Esophagus muscularis mucosa (tissue), 4 donors: ENCODE measurements around the gene ZNF618. TPM values are rescaled to one million over a fixed set of nuclear protein-coding genes. Genes with fewer than 3 reads are reported as not detected.
A peak's percentile ranks its signal among the peaks of the same experiment; 100 is the strongest.

Source experiments
- DNase-seq: peaks from one replicate; pipeline ENCODE4 v3.0.0-alpha.2; 2017; ENCODE audit errors: extremely low spot score
- H3K27ac ChIP-seq, 4 donors: fragments of 200-600 bp; sonication (generic); replicated peaks in 1 of 4; 1 replicate in 3 of 4; 2 replicates in 1 of 4; pipeline ENCODE4 v1.5.1; 2016 to 2019; ENCODE audit warnings: mild to moderate bottlenecking in 1 of 4
- H3K27me3 ChIP-seq, 4 donors: fragments of 200-600 bp; sonication (generic); one replicate each; pipeline versions ENCODE4 v1.5.1 to v1.6.0; 2016 to 2019
- H3K36me3 ChIP-seq, 4 donors: fragments of 200-600 bp; sonication (generic); one replicate each; pipeline ENCODE4 v1.5.1; 2016 to 2019
- H3K4me1 ChIP-seq, 4 donors: fragments of 200-600 bp; sonication (generic); one replicate each; pipeline ENCODE4 v1.5.1; 2016 to 2019
- H3K4me3 ChIP-seq, 4 donors: fragments of 200-600 bp; sonication (generic); 1 replicate in 2 of 4; 2 replicates in 2 of 4; pipeline ENCODE4 v1.5.1; 2016 to 2019; ENCODE audit warnings: mild to moderate bottlenecking in 4 of 4, moderate library complexity in 1 of 4
- H3K9me3 ChIP-seq, 4 donors: fragments of 200-600 bp; sonication (generic); 1 replicate in 3 of 4; 2 replicates in 1 of 4; pipeline ENCODE4 v1.5.1; 2016 to 2019
- EP300 ChIP-seq: sonication (generic); formaldehyde crosslinking; IDR thresholded peaks from one replicate; pipeline ENCODE4 v1.6.1; 2017; ENCODE audit warnings: antibody characterized with exemption
- POLR2A ChIP-seq: fragments of 450-650 bp; IDR thresholded peaks from one replicate; pipeline ENCODE4 v1.6.1; 2017; ENCODE audit warnings: antibody characterized with exemption, moderate library complexity, mild to moderate bottlenecking, low read depth
- POLR2AphosphoS5 ChIP-seq, 2 donors: sonication (generic); formaldehyde crosslinking; IDR thresholded peaks; one replicate each; pipeline ENCODE4 v1.6.1; 2017; ENCODE audit warnings: antibody characterized with exemption in 2 of 2
- WGBS: methylation state at CpG from one replicate; pipeline ENCODE4 v1.1.5; 2018; 5-methylcytosine and 5-hydroxymethylcytosine counted together
- intact Hi-C: fragments of 100-400 bp; cut with DNase I; formaldehyde crosslinking; loops from one replicate; pipeline ENCODE4 v1.15.1; 2023
- total RNA-seq, 4 donors: library from RNA; depleted of rRNA; stranded (reverse); fragments of >200 nt; gene quantifications; one replicate each; pipeline versions ENCODE4 v1.1.0 to v1.2.1, GENCODE V29; 2016
- TF ChIP-seq, protein P1 (sequence below), 3 experiments: fragments of 200-600 bp in 2 of 3; fragments of 450-650 bp in 1 of 3; sonication (generic) in 2 of 3; IDR thresholded peaks; one replicate each; pipeline ENCODE4 v1.5.1; 2017 to 2019; ENCODE audit warnings: antibody characterized with exemption in 3 of 3, mild to moderate bottlenecking in 2 of 3, moderate library complexity in 1 of 3

The ZNF618 gene
- total RNA-seq, 4 donors from 2014 or later, result 1.2 to 4.5 (median 2.6) TPM

DNA sequence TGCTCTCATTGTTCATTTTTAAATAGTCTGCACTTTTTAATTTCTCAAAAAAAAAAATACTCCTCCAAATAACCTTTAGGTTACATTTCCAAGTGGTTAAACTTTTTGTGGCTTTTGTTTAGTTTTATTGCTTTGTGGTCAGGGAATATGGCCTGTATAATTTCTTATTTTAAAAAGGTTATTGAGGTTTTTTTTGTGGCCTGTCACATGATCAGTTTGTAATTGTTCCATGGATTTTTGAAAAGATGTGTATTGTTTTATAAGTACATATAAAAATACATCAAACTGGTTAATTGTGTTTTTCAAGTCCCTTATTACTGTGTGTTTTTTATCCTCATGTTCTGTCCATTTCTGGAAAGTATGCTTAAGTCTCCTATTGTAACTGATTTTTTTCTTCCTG lies 64.0 kb downstream of the ZNF618 start:
- Histone ChIP-seq H3K4me1 (no peaks in the 10 kb centered on the region), H3K9me3 (no peaks in the 10 kb centered on the region), H3K36me3 (no peaks in the 10 kb centered on the region), H3K4me3 (no peak overlapping the region), H3K27me3 (no peaks in the 10 kb centered on the region), H3K27ac (no peak overlapping the region)
- no peak for DNase-seq
- intact Hi-C loops, result no loop called here
- TF ChIP-seq, protein P1, sequence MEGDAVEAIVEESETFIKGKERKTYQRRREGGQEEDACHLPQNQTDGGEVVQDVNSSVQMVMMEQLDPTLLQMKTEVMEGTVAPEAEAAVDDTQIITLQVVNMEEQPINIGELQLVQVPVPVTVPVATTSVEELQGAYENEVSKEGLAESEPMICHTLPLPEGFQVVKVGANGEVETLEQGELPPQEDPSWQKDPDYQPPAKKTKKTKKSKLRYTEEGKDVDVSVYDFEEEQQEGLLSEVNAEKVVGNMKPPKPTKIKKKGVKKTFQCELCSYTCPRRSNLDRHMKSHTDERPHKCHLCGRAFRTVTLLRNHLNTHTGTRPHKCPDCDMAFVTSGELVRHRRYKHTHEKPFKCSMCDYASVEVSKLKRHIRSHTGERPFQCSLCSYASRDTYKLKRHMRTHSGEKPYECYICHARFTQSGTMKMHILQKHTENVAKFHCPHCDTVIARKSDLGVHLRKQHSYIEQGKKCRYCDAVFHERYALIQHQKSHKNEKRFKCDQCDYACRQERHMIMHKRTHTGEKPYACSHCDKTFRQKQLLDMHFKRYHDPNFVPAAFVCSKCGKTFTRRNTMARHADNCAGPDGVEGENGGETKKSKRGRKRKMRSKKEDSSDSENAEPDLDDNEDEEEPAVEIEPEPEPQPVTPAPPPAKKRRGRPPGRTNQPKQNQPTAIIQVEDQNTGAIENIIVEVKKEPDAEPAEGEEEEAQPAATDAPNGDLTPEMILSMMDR (IDR thresholded peaks at IDR 0.05), result no peak
- TF ChIP-seq POLR2A, result no peak
- no peak for TF ChIP-seq POLR2AphosphoS5 (IDR thresholded peaks at IDR 0.05)
- no peak for TF ChIP-seq EP300

DNA sequence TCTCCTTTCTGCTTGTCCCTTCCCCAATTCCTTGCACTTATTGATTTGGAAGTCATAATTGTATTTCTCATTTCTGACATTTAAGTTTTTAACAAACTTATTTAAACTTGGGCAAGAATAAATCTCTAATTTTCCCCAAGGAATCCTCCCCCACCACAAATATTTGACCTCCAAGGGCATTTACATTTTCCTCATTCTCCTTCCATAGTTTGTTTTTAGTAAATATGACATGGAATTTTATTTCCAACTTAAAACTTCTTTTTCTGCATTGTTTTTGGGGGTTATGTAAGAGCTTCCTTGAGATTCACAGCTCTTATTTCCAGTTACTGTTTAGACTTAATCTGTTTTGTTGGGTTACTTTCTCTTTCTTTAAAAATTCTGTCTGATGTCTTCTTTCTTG lies 64.9 kb downstream of the ZNF618 start:
- TF ChIP-seq POLR2A (no peak), POLR2AphosphoS5 (IDR thresholded peaks at IDR 0.05) (no peak), EP300 (no peak)
- TF ChIP-seq, protein P1 (IDR thresholded peaks at IDR 0.05), result no peak
- H3K27ac ChIP-seq, result no peak overlapping the region
- H3K36me3 ChIP-seq, result no peaks in the 10 kb centered on the region
- intact Hi-C loops, result no loop called here
- no peak overlapping the region for H3K4me3 ChIP-seq
- H3K4me1 ChIP-seq, result no peaks in the 10 kb centered on the region
- H3K9me3 ChIP-seq, result no peaks in the 10 kb centered on the region
- DNase-seq, result no peak
- H3K27me3 ChIP-seq, result no peaks in the 10 kb centered on the region

DNA sequence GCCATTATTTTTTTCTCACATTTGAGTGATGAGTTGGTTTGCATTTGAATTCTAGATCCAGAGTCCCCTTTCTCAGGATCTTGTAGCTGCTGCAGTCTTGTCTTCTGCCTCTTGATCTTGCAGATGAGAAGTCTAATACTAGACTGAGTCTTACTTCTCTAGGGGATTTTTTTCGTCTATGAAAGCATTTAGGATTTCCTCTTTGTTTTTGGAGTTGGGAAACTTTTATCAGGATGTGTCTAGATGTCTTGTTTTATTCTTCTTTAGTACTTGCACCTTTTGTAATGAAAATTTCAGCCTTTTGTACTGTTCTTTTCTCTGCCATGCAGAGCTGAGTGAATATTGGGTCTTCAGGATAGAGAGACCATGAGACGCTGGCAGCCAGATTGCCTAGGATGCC lies 65.4 kb downstream of the ZNF618 start:
- no peak for TF ChIP-seq EP300
- TF ChIP-seq, protein P1 (IDR thresholded peaks at IDR 0.05), result no peak
- TF ChIP-seq POLR2AphosphoS5 (IDR thresholded peaks at IDR 0.05), result no peak
- TF ChIP-seq POLR2A, result no peak
- Histone ChIP-seq H3K4me1 (no peaks in the 10 kb centered on the region), H3K27me3 (no peaks in the 10 kb centered on the region), H3K27ac (no peak overlapping the region), H3K4me3 (no peak overlapping the region), H3K9me3 (no peaks in the 10 kb centered on the region), H3K36me3 (no peaks in the 10 kb centered on the region)
- intact Hi-C loops, result no loop called here
- no peak for DNase-seq
- 74% methylated on average over 2 of the region's 2 CpGs for WGBS

DNA sequence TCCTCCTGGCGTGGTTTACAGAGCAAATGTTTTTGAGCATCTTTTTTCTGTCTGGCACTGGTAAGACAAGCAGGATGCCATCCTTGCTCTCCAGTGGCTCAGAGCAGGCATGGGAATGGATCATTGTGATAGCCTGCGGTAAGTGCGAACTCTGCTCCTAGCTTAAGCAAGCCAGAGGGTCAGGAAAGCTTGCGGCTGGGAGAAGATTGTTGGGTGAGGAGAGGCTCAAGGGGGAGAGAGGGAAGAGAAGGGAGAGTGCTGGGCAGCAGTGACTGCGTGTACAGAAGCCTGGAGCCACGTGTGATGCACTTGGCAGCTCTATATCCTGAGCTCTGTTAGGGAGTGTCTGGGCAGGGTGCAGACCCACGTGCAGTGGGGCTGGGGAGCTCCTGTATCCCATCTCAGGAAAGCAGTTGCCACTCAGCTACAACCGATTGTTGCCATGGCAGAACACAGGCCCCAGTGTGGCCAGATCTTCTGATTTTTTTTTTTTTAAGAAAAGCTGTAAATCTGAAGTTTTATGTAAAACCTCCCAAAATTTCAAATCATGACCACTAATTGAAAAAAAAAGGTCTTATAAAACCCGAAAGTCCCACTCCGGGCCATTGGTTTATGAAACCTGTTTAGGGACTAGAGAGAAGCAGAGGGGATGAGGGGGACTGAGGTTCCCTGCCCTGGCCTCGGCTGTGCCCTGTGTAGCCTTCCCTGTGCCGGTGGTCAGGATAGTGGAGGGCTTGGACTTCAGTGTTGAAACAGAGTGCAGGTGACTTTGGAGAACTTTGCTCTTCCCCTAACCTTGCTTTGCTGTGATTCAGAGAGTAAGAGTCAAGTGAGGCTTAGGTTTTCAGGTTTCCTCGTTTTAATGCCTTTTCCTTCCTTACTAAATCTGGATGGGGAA lies 67.3 kb downstream of the ZNF618 start:
- DNase-seq, result peak; percentile 78
- Histone ChIP-seq H3K4me1 (no peaks in the 10 kb centered on the region), H3K27me3 (no peaks in the 10 kb centered on the region), H3K27ac (no peak overlapping the region), H3K4me3 (no peak overlapping the region), H3K9me3 (no peaks in the 10 kb centered on the region), H3K36me3 (no peaks in the 10 kb centered on the region)
- intact Hi-C loops, result no loop called here
- TF ChIP-seq, protein P1 (IDR thresholded peaks at IDR 0.05), result no peak
- TF ChIP-seq POLR2A (no peak), EP300 (no peak)
- WGBS, result 87% methylated on average over 13 of the region's 13 CpGs

DNA sequence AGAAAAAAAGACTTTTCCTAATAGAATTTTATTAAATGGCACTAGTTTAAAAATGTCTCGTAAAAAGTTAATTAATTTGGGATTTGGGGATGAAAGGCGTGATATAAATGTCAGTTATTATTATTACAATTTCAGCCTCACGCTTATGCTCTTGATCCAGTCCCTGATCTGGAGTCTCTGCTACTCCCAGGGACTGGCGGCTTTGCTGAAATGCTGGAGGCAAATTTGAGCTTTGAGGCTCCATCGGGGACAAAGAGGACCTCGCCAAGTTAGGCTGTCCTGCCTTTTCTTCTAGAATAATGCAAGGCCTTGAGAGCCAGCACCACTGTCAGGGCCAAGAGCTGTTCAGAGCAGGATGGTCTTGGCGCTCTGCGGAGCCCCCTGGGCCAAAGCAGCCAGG lies 69.7 kb downstream of the ZNF618 start:
- intact Hi-C loops, result no loop called here

More for the DNA sequence above, 69.7 kb downstream of the ZNF618 start:
- Histone ChIP-seq H3K4me3 (no peak overlapping the region), H3K9me3 (no peaks in the 10 kb centered on the region), H3K36me3 (no peaks in the 10 kb centered on the region), H3K27ac (no peak overlapping the region), H3K4me1 (no peaks in the 10 kb centered on the region), H3K27me3 (no peaks in the 10 kb centered on the region)
- TF ChIP-seq, protein P1 (IDR thresholded peaks at IDR 0.05), result no peak
- TF ChIP-seq POLR2A, result no peak
- no peak for TF ChIP-seq POLR2AphosphoS5 (IDR thresholded peaks at IDR 0.05)
- TF ChIP-seq EP300, result no peak
- 96% methylated on average over 6 of the region's 8 CpGs for WGBS
- no peak for DNase-seq
